NB4 (cell line): ENCODE results near the gene TNXB.

Experiments used
- MYC ChIP-seq: IDR thresholded peaks from 2 replicates; pipeline ENCODE4 v1.6.1; 2011; ENCODE audit warnings: low read depth, low read length
- POLR2A ChIP-seq: IDR thresholded peaks from 2 replicates; pipeline ENCODE4 v1.6.1; 2011; ENCODE audit warnings: mild to moderate bottlenecking; ENCODE audit not compliant: insufficient read length; ENCODE audit errors: extremely low read depth
- TF ChIP-seq, protein P1 (sequence below): IDR thresholded peaks from one replicate; pipeline ENCODE4 v1.5.1; 2012; ENCODE audit warnings: low read depth, low read length
- TF ChIP-seq, protein P2 (sequence below): IDR thresholded peaks from 2 replicates; pipeline ENCODE4 v1.6.1; 2011; ENCODE audit warnings: low read depth, low read length

DNA sequence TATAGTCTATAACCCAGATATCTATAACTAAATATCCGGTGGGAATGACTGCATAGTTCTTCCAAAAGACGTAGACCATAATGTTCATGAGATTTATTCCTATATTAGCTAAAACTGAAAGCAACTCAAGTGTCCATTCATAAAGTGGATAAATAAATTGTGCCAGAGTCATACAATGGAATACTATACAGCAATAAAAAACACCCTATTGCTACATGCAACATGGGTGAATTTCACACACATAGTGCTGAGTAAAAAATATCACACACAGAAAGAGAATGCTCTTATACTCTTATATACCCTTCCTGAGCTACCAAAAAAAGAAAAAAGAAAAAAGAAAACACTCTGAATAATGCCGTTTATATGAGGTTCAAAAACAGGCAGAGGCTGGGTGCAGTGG lies 6.9 kb downstream of the TNXB start:
- TF ChIP-seq, protein P1, sequence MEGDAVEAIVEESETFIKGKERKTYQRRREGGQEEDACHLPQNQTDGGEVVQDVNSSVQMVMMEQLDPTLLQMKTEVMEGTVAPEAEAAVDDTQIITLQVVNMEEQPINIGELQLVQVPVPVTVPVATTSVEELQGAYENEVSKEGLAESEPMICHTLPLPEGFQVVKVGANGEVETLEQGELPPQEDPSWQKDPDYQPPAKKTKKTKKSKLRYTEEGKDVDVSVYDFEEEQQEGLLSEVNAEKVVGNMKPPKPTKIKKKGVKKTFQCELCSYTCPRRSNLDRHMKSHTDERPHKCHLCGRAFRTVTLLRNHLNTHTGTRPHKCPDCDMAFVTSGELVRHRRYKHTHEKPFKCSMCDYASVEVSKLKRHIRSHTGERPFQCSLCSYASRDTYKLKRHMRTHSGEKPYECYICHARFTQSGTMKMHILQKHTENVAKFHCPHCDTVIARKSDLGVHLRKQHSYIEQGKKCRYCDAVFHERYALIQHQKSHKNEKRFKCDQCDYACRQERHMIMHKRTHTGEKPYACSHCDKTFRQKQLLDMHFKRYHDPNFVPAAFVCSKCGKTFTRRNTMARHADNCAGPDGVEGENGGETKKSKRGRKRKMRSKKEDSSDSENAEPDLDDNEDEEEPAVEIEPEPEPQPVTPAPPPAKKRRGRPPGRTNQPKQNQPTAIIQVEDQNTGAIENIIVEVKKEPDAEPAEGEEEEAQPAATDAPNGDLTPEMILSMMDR = no peak
- TF ChIP-seq POLR2A (no peak), MYC (no peak)
- TF ChIP-seq, protein P2, sequence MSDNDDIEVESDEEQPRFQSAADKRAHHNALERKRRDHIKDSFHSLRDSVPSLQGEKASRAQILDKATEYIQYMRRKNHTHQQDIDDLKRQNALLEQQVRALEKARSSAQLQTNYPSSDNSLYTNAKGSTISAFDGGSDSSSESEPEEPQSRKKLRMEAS = no peak
